HG02885 (cell line): ENCODE results near the gene PHF20.
"Not testable (repeated sequence)": the region's sequence is repeated elsewhere in the genome, so short reads cannot be mapped to it uniquely, and the experiment has no call there.

Source experiments
- ATAC-seq: cut with Tn5 transposase; IDR thresholded peaks from one replicate; pipeline ENCODE4 v1.9.1; 2021; ENCODE audit warnings: mild to moderate bottlenecking; ENCODE audit not compliant: unreplicated experiment, poor library complexity

Gene PHF20

GRCh38 chr20:35908007-35908406 is 136.2 kb downstream of the PHF20 start:
- ATAC-seq: no peak

DNA sequence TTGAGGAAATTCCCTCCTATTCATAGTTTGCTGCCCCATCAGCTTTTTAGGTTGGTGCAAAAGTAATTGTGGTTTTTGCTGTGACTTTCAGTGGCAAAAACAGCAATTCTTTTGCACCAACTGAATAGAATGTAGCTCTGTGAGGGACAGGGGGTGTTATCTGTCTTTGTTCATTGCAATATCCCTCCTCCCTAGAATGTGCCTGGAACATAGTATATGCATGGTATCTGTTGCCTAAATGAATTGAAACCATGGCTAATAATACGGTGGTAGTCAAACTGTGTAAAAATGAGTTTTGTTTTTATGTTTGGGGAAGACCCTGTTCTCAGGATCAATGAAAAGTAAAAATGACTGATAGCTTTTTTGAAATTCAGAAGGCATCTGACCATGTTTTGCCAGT is 137.4 kb downstream of the PHF20 start:
- ATAC-seq: no peak

DNA sequence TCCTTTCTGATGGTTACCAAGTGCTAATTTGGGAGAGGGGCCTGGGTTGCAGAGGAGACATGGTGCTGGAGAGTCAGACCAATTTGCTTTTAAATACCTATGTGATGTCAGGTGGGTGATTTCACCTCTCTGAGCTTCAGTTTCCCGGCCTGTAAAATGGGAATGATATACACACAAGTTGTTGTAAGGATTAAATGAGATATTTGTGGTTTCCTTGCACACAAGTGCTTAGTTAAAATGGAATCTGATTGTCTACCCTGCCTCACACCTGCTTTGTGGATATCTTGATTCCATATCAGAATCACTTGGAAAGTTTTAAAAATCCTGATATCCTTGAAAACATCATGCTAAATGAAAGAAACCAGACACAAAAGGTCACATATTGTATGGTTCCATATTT is 138.0 kb downstream of the PHF20 start:
- no peak for ATAC-seq

DNA sequence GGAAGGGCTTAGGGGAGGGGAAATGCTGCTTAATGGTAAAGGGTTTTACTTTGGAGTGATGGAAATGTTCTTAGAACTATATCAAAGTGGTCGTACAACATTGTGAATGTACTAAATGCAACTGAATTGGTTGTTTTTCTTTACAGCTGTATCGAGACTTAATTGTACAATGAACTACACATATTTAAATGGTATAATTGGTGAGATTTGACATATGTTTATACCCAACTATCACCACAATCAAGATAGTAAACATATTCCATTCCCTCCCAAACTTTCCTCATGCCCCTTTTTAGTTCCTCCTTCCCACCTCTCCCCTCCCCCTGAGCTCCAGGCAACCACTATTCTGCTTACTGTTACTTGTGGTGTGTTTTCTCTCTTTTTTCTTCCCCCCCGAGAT is 138.4 kb downstream of the PHF20 start:
- ATAC-seq: no peak

- ATAC-seq: no peak
Observed at GRCh38 chr20:35912881-35913280, 141.1 kb downstream of the PHF20 start.

- ATAC-seq: no peak
Observed at GRCh38 chr20:35917077-35917476, 145.3 kb downstream of the PHF20 start.

DNA sequence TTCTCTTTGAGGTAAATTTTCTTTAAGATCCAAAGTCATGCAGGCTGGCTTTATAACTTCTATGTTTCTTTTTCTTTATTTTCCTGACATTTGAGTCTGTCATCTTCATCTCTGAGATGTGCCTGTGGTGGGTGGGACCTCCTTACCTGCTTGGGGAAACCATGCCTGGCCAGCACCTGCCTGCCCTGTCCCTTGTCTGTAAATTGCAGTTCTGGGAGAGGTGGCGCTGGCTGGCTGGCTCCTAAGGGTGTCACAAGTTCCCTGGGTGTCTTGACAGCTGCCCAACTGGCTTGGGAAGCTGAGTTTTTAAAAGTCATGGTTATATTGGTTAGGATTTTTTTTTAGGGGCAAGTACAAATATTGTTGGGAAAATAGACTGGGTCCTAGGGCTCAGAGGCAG is 146.2 kb downstream of the PHF20 start:
- ATAC-seq: no peak

- ATAC-seq: no peak
Observed at GRCh38 chr20:35920523-35920922, 148.7 kb downstream of the PHF20 start.

- ATAC-seq: no peak
Observed at GRCh38 chr20:35929301-35929700, 157.5 kb downstream of the PHF20 start.

DNA sequence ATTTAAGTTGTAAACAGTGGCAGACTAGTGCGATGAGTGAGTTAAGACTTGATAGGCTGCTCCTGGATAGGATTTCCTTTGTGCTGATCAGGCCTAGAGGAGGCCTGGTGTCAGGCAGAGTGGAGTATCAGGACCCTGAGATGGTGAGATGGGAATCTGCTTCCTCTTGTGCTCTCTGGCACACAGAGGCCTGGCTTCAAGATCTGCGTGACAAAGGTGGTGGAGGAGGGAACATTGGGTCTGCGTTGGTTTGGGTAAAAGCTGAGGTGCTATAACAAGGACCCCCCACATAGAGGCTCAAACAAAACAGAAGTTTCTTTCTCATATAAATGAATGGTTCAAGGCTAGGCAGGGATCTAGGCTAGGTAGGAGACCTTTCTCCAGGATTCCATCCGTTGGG is 162.2 kb downstream of the PHF20 start:
- no peak for ATAC-seq

DNA sequence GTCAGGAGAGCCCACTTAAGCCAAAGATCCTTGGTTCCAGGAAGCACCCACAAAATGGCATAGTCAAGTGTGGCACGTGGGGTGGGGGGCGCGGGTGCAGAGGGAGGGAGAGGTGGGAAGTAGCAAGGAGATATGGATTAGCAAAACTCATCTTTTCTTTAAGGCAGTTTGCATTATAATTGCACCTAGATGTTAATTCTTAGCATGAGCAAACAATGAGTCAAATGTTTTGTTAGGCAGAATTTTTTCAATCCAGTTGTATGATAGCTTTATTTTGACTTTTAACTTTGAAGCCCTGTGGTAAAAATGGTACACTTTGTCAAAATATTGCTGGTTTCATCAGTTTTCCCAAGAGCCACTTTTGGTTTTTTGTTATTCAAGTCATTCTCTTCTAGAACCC is 167.4 kb downstream of the PHF20 start:
- ATAC-seq: no peak

DNA sequence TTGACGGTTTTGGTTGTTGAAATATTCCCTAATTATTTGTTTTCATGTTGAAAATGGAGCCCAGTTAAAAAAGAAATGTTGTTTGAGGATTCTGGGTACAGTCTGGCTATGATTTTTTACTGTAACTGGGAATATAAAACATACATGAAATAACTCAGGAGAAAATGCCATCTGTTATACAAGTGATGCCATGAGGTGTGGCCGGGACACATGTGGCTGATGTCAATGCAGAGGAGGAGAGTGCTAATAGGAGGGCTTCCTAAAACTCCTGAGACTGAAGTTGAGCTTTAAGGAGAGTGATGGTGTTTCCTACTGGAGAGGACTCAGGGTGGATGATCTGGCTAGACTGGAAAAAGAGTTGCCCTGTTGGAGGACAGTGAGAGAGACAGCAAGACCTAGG is 169.8 kb downstream of the PHF20 start:
- ATAC-seq: no peak

DNA sequence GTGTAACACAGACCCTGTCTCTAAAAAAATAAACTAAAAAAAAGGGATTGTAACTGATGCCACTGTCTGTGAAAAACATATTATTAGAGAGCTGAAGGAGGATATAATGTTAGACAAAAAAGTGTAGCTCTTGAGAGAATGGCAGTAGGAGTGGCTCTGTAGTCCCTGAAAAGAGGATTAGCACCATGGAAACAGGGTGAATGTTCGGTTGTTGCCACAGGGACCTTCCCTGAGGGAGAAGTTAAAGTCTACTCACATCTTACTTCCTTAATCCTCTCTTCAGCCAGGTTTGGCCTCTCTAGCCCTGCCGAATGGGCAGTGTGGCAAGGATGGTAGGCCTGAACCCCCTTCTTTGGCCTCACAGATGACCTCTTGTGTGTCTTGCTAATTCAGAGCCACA is 170.4 kb downstream of the PHF20 start:
- no peak for ATAC-seq

DNA sequence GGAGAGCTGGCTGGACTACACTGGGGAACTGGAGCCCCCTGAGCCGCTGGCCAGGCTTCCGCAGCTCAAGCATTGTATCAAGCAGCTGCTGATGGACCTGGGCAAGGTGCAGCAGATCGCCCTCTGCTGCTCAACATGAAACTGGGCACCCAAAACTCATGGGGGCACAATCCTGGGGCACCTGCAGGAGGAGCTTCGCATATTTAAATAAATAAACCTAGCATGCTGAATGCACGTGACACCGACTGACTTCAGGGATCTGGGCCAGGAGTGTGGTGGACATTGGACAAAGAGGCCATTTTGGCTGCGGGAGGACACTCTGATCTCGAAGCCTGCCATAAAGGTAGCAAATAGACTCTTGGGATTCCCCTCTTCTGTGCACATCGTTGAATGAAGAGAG is 175.7 kb downstream of the PHF20 start:
- no peak for ATAC-seq

- no peak for ATAC-seq
Observed at GRCh38 chr20:35947907-35948306, 176.1 kb downstream of the PHF20 start.

GRCh38 chr20:35950093-35950492 is 178.3 kb downstream of the PHF20 start:
- ATAC-seq: no peak

GRCh38 chr20:35952080-35952479 is 180.3 kb downstream of the PHF20 start:
- ATAC-seq: not testable (repeated sequence)

GRCh38 chr20:35952480-35953386 is 180.9 kb downstream of the PHF20 start:
- ATAC-seq: no peak

GRCh38 chr20:35953387-35954199 is 181.8 kb downstream of the PHF20 start:
- peak; percentile 15 for ATAC-seq

DNA sequence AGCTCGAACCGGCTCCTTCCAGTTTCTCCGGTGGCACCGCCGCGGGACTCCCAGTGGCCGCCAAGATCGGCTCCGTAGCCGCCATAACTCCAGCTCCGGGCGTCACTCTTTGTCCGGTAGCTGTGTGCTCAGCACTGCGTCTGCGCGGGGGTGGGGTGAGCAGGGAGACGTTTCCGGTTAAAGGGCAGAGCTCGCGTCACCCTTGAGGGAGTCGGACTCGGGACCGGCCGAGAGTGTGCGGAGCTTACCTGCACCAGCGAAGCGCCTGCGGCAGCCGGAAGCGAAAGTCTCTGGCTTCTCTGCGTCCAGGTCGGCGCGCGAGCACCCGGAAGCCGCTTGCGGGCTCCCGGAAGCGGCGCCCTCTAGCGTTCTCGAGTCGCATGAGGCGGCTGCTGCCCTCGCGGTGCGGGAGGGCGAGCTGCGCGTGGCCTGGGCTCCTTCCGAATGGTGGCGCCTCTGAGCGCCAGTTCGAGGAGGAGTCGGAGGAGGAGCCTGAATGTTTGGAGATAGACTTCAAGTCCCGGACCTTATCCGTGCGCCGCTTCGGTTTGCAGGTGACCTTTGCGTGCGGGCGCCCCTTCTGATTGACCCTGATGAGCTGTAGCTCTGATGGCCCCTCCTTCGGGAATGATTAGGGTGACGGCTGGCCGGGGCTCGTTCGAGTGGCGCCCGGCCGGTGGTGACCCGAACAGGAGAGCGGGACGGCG is 182.5 kb downstream of the PHF20 start, which contains the start of gene SCAND1:
Gene SCAND1, minus strand, starts transcription at position 303 of the 707 bp plus-strand sequence. Its CDS starts 218 bp downstream, at position 85.
- ATAC-seq: peak; percentile 89

DNA sequence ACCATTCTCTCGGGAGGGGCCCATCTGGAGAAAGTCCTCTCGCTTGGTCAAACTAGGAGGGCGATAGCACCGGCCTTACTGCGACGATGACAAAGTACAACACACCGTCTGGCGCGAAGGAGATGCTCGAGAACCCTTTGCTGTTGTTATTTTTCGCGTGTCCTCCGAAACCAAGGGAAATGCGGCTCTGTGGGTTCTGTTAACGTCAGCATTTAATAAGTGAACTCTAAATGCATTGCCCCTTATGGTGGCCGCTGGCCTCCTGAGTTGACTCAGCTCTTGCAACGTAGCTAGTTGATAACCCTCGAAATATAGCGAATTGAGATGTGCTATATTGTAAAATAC is 183.1 kb downstream of the PHF20 start:
- no peak for ATAC-seq
